ENCODE data around the gene YJEFN3.

DNA sequence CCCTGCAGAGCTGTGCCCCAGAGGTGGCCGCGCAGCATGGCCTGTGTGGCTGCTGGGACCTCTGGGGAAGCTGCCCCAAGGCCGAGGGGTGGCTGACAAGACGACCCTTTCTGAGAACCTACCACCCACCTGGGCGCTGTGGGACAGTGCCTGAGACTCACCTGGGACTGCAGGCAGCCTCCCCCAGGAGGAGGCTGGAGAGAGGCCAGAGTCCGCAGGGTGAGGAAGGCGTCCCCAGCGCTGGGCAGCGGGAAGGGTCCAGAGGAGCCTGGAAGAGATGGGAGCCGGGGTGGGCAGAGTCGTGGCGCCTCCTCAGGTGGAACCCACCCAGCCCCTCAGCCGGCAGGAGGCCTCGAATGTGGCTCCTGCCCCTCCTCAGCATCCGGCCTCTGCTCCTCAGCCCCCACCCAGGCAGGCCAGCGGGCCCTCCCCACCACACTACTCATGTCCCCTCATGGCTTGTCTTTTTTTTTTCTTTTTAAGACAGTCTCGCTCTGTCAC is 34.7 kb downstream of the YJEFN3 start:
- TF ChIP-seq, protein P1, sequence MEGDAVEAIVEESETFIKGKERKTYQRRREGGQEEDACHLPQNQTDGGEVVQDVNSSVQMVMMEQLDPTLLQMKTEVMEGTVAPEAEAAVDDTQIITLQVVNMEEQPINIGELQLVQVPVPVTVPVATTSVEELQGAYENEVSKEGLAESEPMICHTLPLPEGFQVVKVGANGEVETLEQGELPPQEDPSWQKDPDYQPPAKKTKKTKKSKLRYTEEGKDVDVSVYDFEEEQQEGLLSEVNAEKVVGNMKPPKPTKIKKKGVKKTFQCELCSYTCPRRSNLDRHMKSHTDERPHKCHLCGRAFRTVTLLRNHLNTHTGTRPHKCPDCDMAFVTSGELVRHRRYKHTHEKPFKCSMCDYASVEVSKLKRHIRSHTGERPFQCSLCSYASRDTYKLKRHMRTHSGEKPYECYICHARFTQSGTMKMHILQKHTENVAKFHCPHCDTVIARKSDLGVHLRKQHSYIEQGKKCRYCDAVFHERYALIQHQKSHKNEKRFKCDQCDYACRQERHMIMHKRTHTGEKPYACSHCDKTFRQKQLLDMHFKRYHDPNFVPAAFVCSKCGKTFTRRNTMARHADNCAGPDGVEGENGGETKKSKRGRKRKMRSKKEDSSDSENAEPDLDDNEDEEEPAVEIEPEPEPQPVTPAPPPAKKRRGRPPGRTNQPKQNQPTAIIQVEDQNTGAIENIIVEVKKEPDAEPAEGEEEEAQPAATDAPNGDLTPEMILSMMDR (IDR thresholded peaks at IDR 0.05 in 8 of 11, conservative IDR thresholded peaks at IDR 0.05 in 3 of 11), result no peak
- no peak for TF ChIP-seq POLR2AphosphoS5 (IDR thresholded peaks at IDR 0.05)
